Kidney epithelial cell (primary cell): Measurements from ENCODE around the gene DSE. TPM values are rescaled to one million over a fixed set of nuclear protein-coding genes. Genes with fewer than 3 reads are reported as not detected.

Experiments
- DNase-seq: peaks from one replicate; pipeline ENCODE4 v3.0.0-alpha.2; 2010; ENCODE audit warnings: low read depth
- H3K27me3 ChIP-seq: 2 replicates; pipeline ENCODE4 v1.6.0; 2011; ENCODE audit warnings: low read length; ENCODE audit not compliant: control insufficient read depth, insufficient read depth
- H3K36me3 ChIP-seq: 2 replicates; pipeline ENCODE4 v1.5.1; 2011; ENCODE audit warnings: low read length; ENCODE audit not compliant: control insufficient read depth, insufficient read depth
- H3K4me3 ChIP-seq: 2 replicates; pipeline ENCODE4 v1.5.1; 2011; ENCODE audit warnings: low read depth, mild to moderate bottlenecking, control low read depth, low read length
- CTCF ChIP-seq: IDR thresholded peaks from 2 replicates; pipeline ENCODE4 v1.5.1; 2011; ENCODE audit warnings: mild to moderate bottlenecking, moderate library complexity, low read length, control low read depth, inconsistent platforms; ENCODE audit not compliant: insufficient read depth, poor library complexity, severe bottlenecking
- total RNA-seq: library from RNA; depleted of rRNA; stranded (reverse); fragments of >200 nt; gene quantifications from 2 replicates; pipeline ENCODE4 v1.2.3, GENCODE V29; 2015

DSE gene
- total RNA-seq, 1 donor from 2014 or later, result 48.8 TPM

GRCh38 chr6:116365743-116366142, 5.0 kb upstream of the DSE start:
- H3K4me3 ChIP-seq, result no peak overlapping the region
- no peak for DNase-seq
- no peaks in the 10 kb centered on the region for H3K27me3 ChIP-seq
- H3K36me3 ChIP-seq, result no peaks in the 10 kb centered on the region
- no peak for TF ChIP-seq CTCF

GRCh38 chr6:116366740-116367275, 3.9 kb upstream of the DSE start:
- Histone ChIP-seq H3K27me3 (no peaks in the 10 kb centered on the region), H3K4me3 (no peak overlapping the region), H3K36me3 (no peaks in the 10 kb centered on the region)
- no peak for DNase-seq
- no peak for TF ChIP-seq CTCF

- no peaks in the 10 kb centered on the region for H3K36me3 ChIP-seq
- no peak for TF ChIP-seq CTCF
- no peak overlapping the region for H3K4me3 ChIP-seq
- H3K27me3 ChIP-seq, result no peaks in the 10 kb centered on the region
- DNase-seq, result no peak
Observed at GRCh38 chr6:116369540-116369939, 1.2 kb upstream of the DSE start.

- no peak for DNase-seq
- no peak for TF ChIP-seq CTCF
- no peaks in the 10 kb centered on the region for H3K27me3 ChIP-seq
- H3K4me3 ChIP-seq, result peak overlapping the region; percentile 64
- no peaks in the 10 kb centered on the region for H3K36me3 ChIP-seq
Observed at GRCh38 chr6:116369964-116370759, 585 bp upstream of the DSE start.

GRCh38 chr6:116371120-116371917, 572 bp downstream of the DSE start:
- Histone ChIP-seq H3K4me3 (peak overlapping the region; percentile 64), H3K27me3 (no peaks in the 10 kb centered on the region), H3K36me3 (no peaks in the 10 kb centered on the region)
- no peak for TF ChIP-seq CTCF
- DNase-seq, result no peak
